Smooth muscle cell (in vitro differentiated cells): Measurements from ENCODE around the gene PLAAT2. TPM values are rescaled to one million over a fixed set of nuclear protein-coding genes. Genes with fewer than 3 reads are reported as not detected.

ENCODE experiments used
- DNase-seq: peaks from one replicate; lab custom pipeline; 2025; ENCODE audit not compliant: unreplicated experiment; lab: John Stamatoyannopoulos, UW
- H2AFZ ChIP-seq: fragments of 200-600 bp; sonication (generic); 2 replicates; pipeline ENCODE4 v1.6.0; 2016; ENCODE audit warnings: antibody characterized with exemption, low read depth, mild to moderate bottlenecking
- H3F3A ChIP-seq: fragments of 200-600 bp; sonication (generic); 2 replicates; pipeline ENCODE4 v1.6.0; 2017; ENCODE audit warnings: antibody characterized with exemption, low read depth
- H3K27ac ChIP-seq: fragments of 200-600 bp; sonication (generic); 2 replicates; pipeline ENCODE4 v1.5.1; 2016; ENCODE audit warnings: low read depth, mild to moderate bottlenecking
- H3K27me3 ChIP-seq: fragments of 200-600 bp; sonication (generic); 2 replicates; pipeline ENCODE4 v1.6.1; 2016; ENCODE audit warnings: low read depth, mild to moderate bottlenecking
- H3K36me3 ChIP-seq: fragments of 200-600 bp; sonication (generic); 2 replicates; pipeline ENCODE4 v1.5.1; 2016; ENCODE audit warnings: low read depth
- H3K4me1 ChIP-seq: fragments of 200-600 bp; sonication (generic); 2 replicates; pipeline ENCODE4 v1.5.1; 2016; ENCODE audit warnings: low read depth
- H3K4me2 ChIP-seq: fragments of 200-600 bp; sonication (generic); 2 replicates; pipeline ENCODE4 v1.6.0; 2016; ENCODE audit warnings: mild to moderate bottlenecking
- H3K4me3 ChIP-seq: fragments of 200-600 bp; sonication (generic); 2 replicates; pipeline ENCODE4 v1.5.1; 2016; ENCODE audit warnings: mild to moderate bottlenecking
- H3K79me2 ChIP-seq: fragments of 200-600 bp; sonication (generic); 2 replicates; pipeline ENCODE4 v1.6.0; 2016; ENCODE audit warnings: low read depth, mild to moderate bottlenecking
- H3K9ac ChIP-seq: fragments of 200-600 bp; sonication (generic); 2 replicates; pipeline ENCODE4 v1.6.0; 2016; ENCODE audit warnings: low read depth
- H3K9me3 ChIP-seq: fragments of 200-600 bp; sonication (generic); replicated peaks from 2 replicates; pipeline ENCODE4 v1.5.1; 2016; ENCODE audit warnings: low read depth
- H4K20me1 ChIP-seq: fragments of 200-600 bp; sonication (generic); 2 replicates; pipeline ENCODE4 v1.6.0; 2016; ENCODE audit warnings: low read depth
- WGBS: methylation state at CpG from one replicate; pipeline ENCODE4 v1.1.7; 2016; ENCODE audit warnings: low lambda C conversion rate; 5-methylcytosine and 5-hydroxymethylcytosine counted together
- polyA plus RNA-seq: library from polyadenylated mRNA; unstranded; fragments of >200 nt; fragmentation: Nextera tagmentation; extraction: Ambion mirVana; gene quantifications from 2 replicates; pipeline ENCODE4 v1.2.1, GENCODE V29; 2016
- total RNA-seq: library from RNA; depleted of rRNA; stranded (reverse); fragments of >200 nt; gene quantifications from 2 replicates; pipeline ENCODE4 v1.2.3, GENCODE V29; 2014
- TF ChIP-seq, protein P1 (sequence below): fragments of 200-600 bp; sonication (generic); IDR thresholded peaks from 2 replicates; pipeline ENCODE4 v1.5.1; 2017; ENCODE audit warnings: borderline replicate concordance, mild to moderate bottlenecking, antibody characterized with exemption; ENCODE audit not compliant: insufficient read depth, poor library complexity, severe bottlenecking

Gene PLAAT2
- total and polyA plus RNA-seq, 2 experiments from 2014 or later, result not detected

DNA sequence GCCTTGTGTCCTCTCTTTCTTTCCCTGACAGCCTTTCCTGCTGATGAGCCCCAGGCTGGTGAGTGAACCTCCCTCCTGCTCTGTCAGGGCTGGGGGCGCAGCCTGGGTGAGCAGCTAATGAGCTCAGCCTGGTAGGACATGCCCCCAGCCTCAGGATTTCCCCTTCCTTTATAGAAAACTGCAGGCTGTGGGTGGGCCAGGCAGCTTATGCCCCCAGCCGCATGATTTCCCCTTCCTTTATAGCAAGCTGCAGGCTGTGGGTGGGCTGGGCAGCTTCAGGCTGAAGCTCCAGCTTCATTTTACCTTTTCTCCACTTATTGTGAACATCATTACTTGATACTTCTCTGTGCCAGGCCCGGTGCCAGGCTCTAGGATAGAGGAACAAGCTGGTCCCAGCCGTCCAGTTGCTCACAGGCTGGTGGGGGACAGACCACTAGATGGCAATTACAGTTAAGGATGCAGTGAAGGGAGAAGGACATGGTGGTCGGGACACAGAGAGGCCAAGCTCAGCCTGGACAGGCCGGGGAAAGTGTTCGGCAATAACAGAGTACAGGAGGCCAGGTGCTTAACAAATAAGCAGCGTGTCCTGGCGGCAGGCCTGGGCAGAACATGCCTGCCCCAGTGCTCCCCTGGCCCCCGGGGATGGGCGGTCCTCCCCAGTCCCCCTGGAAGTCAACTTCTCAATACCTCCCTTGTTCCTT is 52.0 kb downstream of the PLAAT2 start:
- Histone ChIP-seq H3K27me3 (no peaks in the 10 kb centered on the region), H3F3A (no peaks in the 10 kb centered on the region), H3K36me3 (no peaks in the 10 kb centered on the region), H3K9me3 (no peaks in the 10 kb centered on the region), H2AFZ (no peak overlapping the region), H3K79me2 (no peaks in the 10 kb centered on the region), H4K20me1 (no peaks in the 10 kb centered on the region), H3K4me2 (no peak overlapping the region), H3K9ac (no peak overlapping the region), H3K4me1 (peaks cover 8% of the 10 kb centered on the region), H3K27ac (no peak overlapping the region), H3K4me3 (no peak overlapping the region)
- no peak for DNase-seq
- TF ChIP-seq, protein P1, sequence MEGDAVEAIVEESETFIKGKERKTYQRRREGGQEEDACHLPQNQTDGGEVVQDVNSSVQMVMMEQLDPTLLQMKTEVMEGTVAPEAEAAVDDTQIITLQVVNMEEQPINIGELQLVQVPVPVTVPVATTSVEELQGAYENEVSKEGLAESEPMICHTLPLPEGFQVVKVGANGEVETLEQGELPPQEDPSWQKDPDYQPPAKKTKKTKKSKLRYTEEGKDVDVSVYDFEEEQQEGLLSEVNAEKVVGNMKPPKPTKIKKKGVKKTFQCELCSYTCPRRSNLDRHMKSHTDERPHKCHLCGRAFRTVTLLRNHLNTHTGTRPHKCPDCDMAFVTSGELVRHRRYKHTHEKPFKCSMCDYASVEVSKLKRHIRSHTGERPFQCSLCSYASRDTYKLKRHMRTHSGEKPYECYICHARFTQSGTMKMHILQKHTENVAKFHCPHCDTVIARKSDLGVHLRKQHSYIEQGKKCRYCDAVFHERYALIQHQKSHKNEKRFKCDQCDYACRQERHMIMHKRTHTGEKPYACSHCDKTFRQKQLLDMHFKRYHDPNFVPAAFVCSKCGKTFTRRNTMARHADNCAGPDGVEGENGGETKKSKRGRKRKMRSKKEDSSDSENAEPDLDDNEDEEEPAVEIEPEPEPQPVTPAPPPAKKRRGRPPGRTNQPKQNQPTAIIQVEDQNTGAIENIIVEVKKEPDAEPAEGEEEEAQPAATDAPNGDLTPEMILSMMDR, result no peak
- WGBS, result 95% methylated on average over 11 of the region's 11 CpGs

DNA sequence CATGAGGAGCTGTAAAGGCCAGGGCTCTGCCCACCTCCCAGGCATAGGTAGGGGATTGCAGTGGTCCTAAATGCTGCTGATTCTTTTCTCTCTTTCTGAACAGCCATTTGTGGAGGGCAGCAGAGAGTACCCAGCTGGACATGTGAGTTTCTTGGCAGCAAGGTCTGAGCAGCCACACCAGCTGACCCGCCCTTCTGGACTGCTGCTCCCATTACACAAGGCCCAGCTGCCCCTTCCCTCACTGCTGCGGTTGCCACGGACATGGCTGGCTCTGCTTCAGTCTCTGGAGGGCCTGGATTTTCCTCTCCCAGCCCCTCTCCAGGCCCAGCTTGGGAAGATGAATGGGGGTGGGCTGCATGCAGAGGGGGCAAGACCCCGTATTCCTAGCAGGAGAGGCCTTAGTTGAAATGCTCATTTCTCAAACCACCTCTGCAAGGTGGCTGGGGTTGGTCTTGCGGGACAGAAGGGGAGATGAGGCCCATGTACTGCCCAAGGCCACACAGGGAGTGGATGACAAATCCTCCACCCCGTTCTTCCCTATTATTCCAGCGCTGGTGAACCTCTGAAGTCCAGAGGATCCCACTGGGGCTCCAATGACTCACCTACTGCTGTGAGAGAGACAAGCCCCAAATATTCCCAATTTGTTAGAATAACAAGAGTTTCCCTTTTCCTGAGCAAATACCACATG is 52.7 kb downstream of the PLAAT2 start:
- no peaks in the 10 kb centered on the region for H4K20me1 ChIP-seq
- H3K27ac ChIP-seq, result no peak overlapping the region
- DNase-seq, result no peak
- H3K4me2 ChIP-seq, result no peak overlapping the region
- no peak overlapping the region for H3K4me3 ChIP-seq
- no peak overlapping the region for H2AFZ ChIP-seq
- H3F3A ChIP-seq, result no peaks in the 10 kb centered on the region
- H3K9ac ChIP-seq, result no peak overlapping the region
- WGBS, result 77% methylated on average over 7 of the region's 7 CpGs
- peaks cover 12% of the 10 kb centered on the region for H3K4me1 ChIP-seq
- H3K9me3 ChIP-seq, result no peaks in the 10 kb centered on the region
- H3K27me3 ChIP-seq, result no peaks in the 10 kb centered on the region
- TF ChIP-seq, protein P1, result no peak
- H3K79me2 ChIP-seq, result no peaks in the 10 kb centered on the region
- no peaks in the 10 kb centered on the region for H3K36me3 ChIP-seq

DNA sequence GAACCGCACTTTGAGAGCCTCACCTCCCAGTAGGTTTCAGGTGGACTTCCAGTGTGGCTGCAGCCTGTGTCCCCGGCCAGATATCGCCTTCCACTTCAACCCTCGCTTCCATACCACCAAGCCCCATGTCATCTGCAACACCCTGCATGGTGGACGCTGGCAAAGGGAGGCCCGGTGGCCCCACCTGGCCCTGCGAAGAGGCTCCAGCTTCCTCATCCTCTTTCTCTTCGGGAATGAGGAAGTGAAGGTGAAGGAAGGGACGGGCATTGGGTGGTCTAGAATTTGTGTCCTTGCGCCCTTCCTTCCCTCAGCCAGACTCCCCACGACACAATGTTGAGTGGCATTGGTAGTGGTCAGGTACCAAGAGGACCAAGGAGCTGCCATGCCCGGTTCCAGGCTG is 54.4 kb downstream of the PLAAT2 start:
- Histone ChIP-seq H3K9me3 (no peaks in the 10 kb centered on the region), H3K4me1 (peaks cover 12% of the 10 kb centered on the region), H3K36me3 (no peaks in the 10 kb centered on the region), H3K4me3 (no peak overlapping the region), H3K4me2 (no peak overlapping the region), H3K9ac (no peak overlapping the region), H3F3A (no peaks in the 10 kb centered on the region), H3K27ac (no peak overlapping the region), H3K27me3 (no peaks in the 10 kb centered on the region), H3K79me2 (no peaks in the 10 kb centered on the region), H2AFZ (no peak overlapping the region), H4K20me1 (no peaks in the 10 kb centered on the region)
- 95% methylated on average over 12 of the region's 12 CpGs for WGBS
- DNase-seq, result no peak
- TF ChIP-seq, protein P1, result no peak
